Mesenchymal stem cell (in vitro differentiated cells and primary cell): Measurements from ENCODE around the gene PIAS3.
A peak's percentile ranks its signal among the peaks of the same experiment; 100 is the strongest.

Source experiments
- DNase-seq: peaks from one replicate; pipeline ENCODE4 v3.0.0-alpha.2; 2013
- H2AFZ ChIP-seq: one replicate; pipeline ENCODE4 v1.6.1; 2013; ENCODE audit warnings: low read depth, mild to moderate bottlenecking, control low read depth, inconsistent platforms, low read length, moderate library complexity
- H2AK5ac ChIP-seq: 2 replicates; pipeline ENCODE4 v1.6.1; 2013; ENCODE audit warnings: low read length, moderate library complexity, mild to moderate bottlenecking, inconsistent platforms; ENCODE audit not compliant: severe bottlenecking
- H2BK120ac ChIP-seq: one replicate; pipeline ENCODE4 v1.6.1; 2013; ENCODE audit warnings: low read depth, mild to moderate bottlenecking, inconsistent platforms, low read length, moderate library complexity
- H2BK12ac ChIP-seq, 2 experiments: one replicate each; pipeline ENCODE4 v1.6.1; 2013; ENCODE audit warnings: inconsistent platforms in 2 of 2, low read length in 2 of 2, mild to moderate bottlenecking in 2 of 2, moderate library complexity in 2 of 2, control low read depth in 1 of 2
- H2BK15ac ChIP-seq: one replicate; pipeline ENCODE4 v1.6.1; 2013; ENCODE audit warnings: mild to moderate bottlenecking, low read depth, inconsistent platforms; ENCODE audit not compliant: poor library complexity, severe bottlenecking
- H2BK5ac ChIP-seq: 2 replicates; pipeline ENCODE4 v1.6.1; 2013; ENCODE audit warnings: low read depth, mild to moderate bottlenecking, low read length, control low read depth, inconsistent platforms; ENCODE audit not compliant: poor library complexity, severe bottlenecking
- H3K14ac ChIP-seq, 2 experiments: one replicate each; pipeline ENCODE4 v1.6.1; 2013; ENCODE audit warnings: inconsistent platforms in 2 of 2, low read length in 2 of 2, control low read depth in 1 of 2, mild to moderate bottlenecking in 1 of 2, moderate library complexity in 1 of 2
- H3K18ac ChIP-seq, 2 experiments: one replicate each; pipeline ENCODE4 v1.6.1; 2013; ENCODE audit warnings: inconsistent platforms in 2 of 2, low read length in 2 of 2, control low read depth in 1 of 2, low read depth in 1 of 2, mild to moderate bottlenecking in 1 of 2
- H3K23ac ChIP-seq, 2 experiments: one replicate each; pipeline ENCODE4 v1.6.1; 2013; ENCODE audit warnings: inconsistent platforms in 2 of 2, low read length in 2 of 2, mild to moderate bottlenecking in 2 of 2, moderate library complexity in 2 of 2, control low read depth in 1 of 2
- H3K27ac ChIP-seq: 2 replicates; pipeline ENCODE4 v1.5.1; 2013; ENCODE audit warnings: mild to moderate bottlenecking, moderate library complexity, low read length, control low read depth, inconsistent platforms; ENCODE audit not compliant: poor library complexity, severe bottlenecking
- H3K27me3 ChIP-seq, 2 experiments: 2 replicates each; pipeline versions ENCODE4 v1.6.1 to v1.7.0; 2013; ENCODE audit warnings: low read length in 2 of 2, mild to moderate bottlenecking in 2 of 2, moderate library complexity in 2 of 2, control low read depth in 1 of 2, inconsistent platforms in 1 of 2; ENCODE audit not compliant: control insufficient read depth in 1 of 2, insufficient read depth in 1 of 2
- H3K36me3 ChIP-seq, 2 experiments: 2 replicates each; pipeline versions ENCODE4 v1.6.1 to v1.7.0; 2013; ENCODE audit warnings: low read length in 2 of 2, control low read depth in 1 of 2, inconsistent platforms in 1 of 2, low read depth in 1 of 2, mild to moderate bottlenecking in 1 of 2; ENCODE audit not compliant: insufficient read depth in 2 of 2, control insufficient read depth in 1 of 2
- H3K4ac ChIP-seq, 2 experiments: one replicate each; pipeline ENCODE4 v1.6.1; 2013; ENCODE audit warnings: inconsistent platforms in 2 of 2, low read length in 2 of 2, mild to moderate bottlenecking in 2 of 2, moderate library complexity in 2 of 2, control low read depth in 1 of 2, low read depth in 1 of 2
- H3K4me1 ChIP-seq: 2 replicates; pipeline ENCODE4 v1.6.1; 2013; ENCODE audit warnings: low read depth, low read length, control low read depth; ENCODE audit not compliant: control insufficient read depth, insufficient read depth
- H3K4me2 ChIP-seq: 2 replicates; pipeline ENCODE4 v1.6.1; 2013; ENCODE audit warnings: low read length, mild to moderate bottlenecking, inconsistent platforms; ENCODE audit not compliant: poor library complexity, severe bottlenecking
- H3K4me3 ChIP-seq, 2 experiments: 2 replicates each; pipeline versions ENCODE4 v1.5.1 to v1.7.0; 2013; ENCODE audit warnings: low read length in 2 of 2, mild to moderate bottlenecking in 2 of 2, control low read depth in 1 of 2, low read depth in 1 of 2; ENCODE audit not compliant: insufficient read depth in 1 of 2
- H3K79me1 ChIP-seq: replicated peaks from 2 replicates; pipeline ENCODE4 v1.6.1; 2013; ENCODE audit warnings: mild to moderate bottlenecking, control low read depth, low read length, inconsistent platforms; ENCODE audit not compliant: poor library complexity, severe bottlenecking
- H3K9ac ChIP-seq: 2 replicates; pipeline ENCODE4 v1.7.0; 2013; ENCODE audit warnings: mild to moderate bottlenecking, low read length, moderate library complexity
- H3K9me3 ChIP-seq: 2 replicates; pipeline ENCODE4 v1.7.0; 2013; ENCODE audit warnings: mild to moderate bottlenecking, low read length; ENCODE audit not compliant: control insufficient read depth
- H4K8ac ChIP-seq: one replicate; pipeline ENCODE4 v1.6.1; 2013; ENCODE audit warnings: inconsistent platforms, mild to moderate bottlenecking, low read length, moderate library complexity
- H4K91ac ChIP-seq: one replicate; pipeline ENCODE4 v1.6.1; 2013; ENCODE audit warnings: mild to moderate bottlenecking, low read length, inconsistent platforms
- WGBS: methylation state at CpG from one replicate; pipeline ENCODE4 v1.1.7; 2013; ENCODE audit warnings: mixed read lengths; 5-methylcytosine and 5-hydroxymethylcytosine counted together

PIAS3 gene

GRCh38 chr1:145846201-145846612 lies 12.7 kb downstream of the PIAS3 start:
- H3K23ac ChIP-seq = no peak overlapping the region
- peaks cover 20% of the 10 kb centered on the region for H3K4me1 ChIP-seq
- no peaks in the 10 kb centered on the region for H3K9me3 ChIP-seq
- peak overlapping the region in 1 of 2 experiments; percentile 81 for H3K4me3 ChIP-seq
- 80% methylated on average over 3 of the region's 3 CpGs for WGBS
- H3K79me1 ChIP-seq = peaks cover 2% of the 10 kb centered on the region
- peak overlapping the region; percentile 54 for H3K27ac ChIP-seq
- H4K8ac ChIP-seq = peak overlapping the region; percentile 99
- H3K27me3 ChIP-seq = no peaks in the 10 kb centered on the region
- no peak overlapping the region for H2BK5ac ChIP-seq
- peak overlapping the region; percentile 92 for H3K4me2 ChIP-seq
- peaks cover 41 to 68% of the 10 kb centered on the region in 2 experiments for H3K36me3 ChIP-seq
- H3K14ac ChIP-seq = no peak overlapping the region
- H3K9ac ChIP-seq = peak overlapping the region; percentile 87
- H4K91ac ChIP-seq = no peak overlapping the region
- H2BK120ac ChIP-seq = no peak overlapping the region
- H3K18ac ChIP-seq = peak overlapping the region; percentile 95 to 97
- DNase-seq = peak; percentile 40
- no peak overlapping the region for H2BK15ac ChIP-seq
- peak overlapping the region; percentile 49 for H2AK5ac ChIP-seq
- H2AFZ ChIP-seq = no peak overlapping the region
- H2BK12ac ChIP-seq = no peak overlapping the region
- peak overlapping the region in 1 of 2 experiments; percentile 98 for H3K4ac ChIP-seq

DNA sequence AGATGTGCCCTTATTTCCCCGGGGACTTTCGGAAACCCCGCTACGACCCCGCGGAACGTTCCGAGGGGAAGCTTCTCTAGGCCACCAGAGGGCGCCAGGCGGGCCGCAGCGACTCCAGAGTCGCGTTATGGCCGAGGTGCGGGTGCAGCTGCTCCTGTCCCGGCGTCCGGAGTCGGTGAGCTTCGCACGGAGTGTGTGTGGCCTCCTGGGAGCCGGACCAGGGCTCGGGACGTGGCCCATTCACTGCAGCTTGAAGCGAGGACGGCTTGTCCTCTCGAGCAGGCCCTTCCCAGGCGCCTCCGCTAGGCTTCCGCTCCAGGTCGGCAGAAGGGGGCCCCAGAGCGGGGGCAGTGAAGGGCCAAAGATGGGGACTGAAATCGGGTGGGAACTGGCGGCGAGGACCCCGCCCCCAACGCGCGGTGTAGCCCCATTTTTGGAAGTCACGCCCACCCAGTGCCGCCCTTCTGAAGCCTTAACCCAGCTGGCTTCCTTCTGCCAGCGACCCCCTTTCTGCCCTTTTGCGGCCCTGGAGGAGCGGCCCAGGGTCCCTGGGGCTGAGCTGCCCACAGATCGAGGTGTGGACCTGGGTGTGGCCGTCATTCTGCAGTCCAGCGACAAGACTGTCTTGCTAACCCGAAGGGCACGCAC lies 13.2 kb downstream of the PIAS3 start, which contains the start of gene NUDT17:
TSS of gene NUDT17 (plus strand) at position 117 of the 648 bp plus-strand sequence. CDS start at position 128, 11 bp downstream.
- H3K79me1 ChIP-seq = peaks cover 2% of the 10 kb centered on the region
- peak; percentile 80 for DNase-seq
- peak within 1 kb of the TSS; percentile 78 for H2AFZ ChIP-seq
- peak within 1 kb of the TSS; percentile 86 for H2BK15ac ChIP-seq
- H3K23ac ChIP-seq = peak within 1 kb of the TSS in 1 of 2 experiments; percentile 94
- peak within 1 kb of the TSS; percentile 96 for H4K91ac ChIP-seq
- peak within 1 kb of the TSS; percentile 49 for H2AK5ac ChIP-seq
- H3K4me2 ChIP-seq = peak within 1 kb of the TSS; percentile 92
- H3K4me1 ChIP-seq = peaks cover 20% of the 10 kb centered on the region
- peaks cover 39 to 68% of the 10 kb centered on the region in 2 experiments for H3K36me3 ChIP-seq
- H3K9me3 ChIP-seq = no peaks in the 10 kb centered on the region
- peak within 1 kb of the TSS; percentile 87 for H3K9ac ChIP-seq
- peak within 1 kb of the TSS; percentile 54 for H3K27ac ChIP-seq
- 6% methylated on average over 40 of the region's 50 CpGs for WGBS
- peak within 1 kb of the TSS; percentile 95 to 97 for H3K18ac ChIP-seq
- H4K8ac ChIP-seq = peak within 1 kb of the TSS; percentile 99
- peak within 1 kb of the TSS; percentile 94 to 98 for H3K4ac ChIP-seq
- peak within 1 kb of the TSS in 1 of 2 experiments; percentile 22 for H3K14ac ChIP-seq
- H2BK120ac ChIP-seq = peak within 1 kb of the TSS; percentile 64
- peak within 1 kb of the TSS; percentile 64 to 81 for H3K4me3 ChIP-seq
- H2BK12ac ChIP-seq = peak within 1 kb of the TSS in 1 of 2 experiments; percentile 28
- peak within 1 kb of the TSS; percentile 50 for H2BK5ac ChIP-seq
- no peaks in the 10 kb centered on the region for H3K27me3 ChIP-seq

- H3K18ac ChIP-seq = no peak overlapping the region
- H3K27me3 ChIP-seq = no peaks in the 10 kb centered on the region
- no peak overlapping the region for H2BK12ac ChIP-seq
- no peak overlapping the region for H3K23ac ChIP-seq
- H3K36me3 ChIP-seq = peaks cover 34 to 68% of the 10 kb centered on the region in 2 experiments
- H3K4me3 ChIP-seq = peak overlapping the region in 1 of 2 experiments; percentile 81
- H3K4me1 ChIP-seq = peaks cover 16% of the 10 kb centered on the region
- WGBS = 50% methylated on average over 4 of the region's 4 CpGs
- H2BK120ac ChIP-seq = no peak overlapping the region
- DNase-seq = no peak
- no peak overlapping the region for H3K27ac ChIP-seq
- H2AK5ac ChIP-seq = no peak overlapping the region
- no peaks in the 10 kb centered on the region for H3K9me3 ChIP-seq
- H3K4ac ChIP-seq = no peak overlapping the region
- no peak overlapping the region for H2AFZ ChIP-seq
- H2BK5ac ChIP-seq = no peak overlapping the region
- H3K14ac ChIP-seq = no peak overlapping the region
- peak overlapping the region; percentile 92 for H3K4me2 ChIP-seq
- H3K9ac ChIP-seq = peak overlapping the region; percentile 87
- no peak overlapping the region for H4K8ac ChIP-seq
- H4K91ac ChIP-seq = no peak overlapping the region
- H2BK15ac ChIP-seq = no peak overlapping the region
- peaks cover 2% of the 10 kb centered on the region for H3K79me1 ChIP-seq
Observed at GRCh38 chr1:145845144-145845513, 13.8 kb downstream of the PIAS3 start.

- no peak for DNase-seq
- H3K36me3 ChIP-seq = peaks cover 36 to 68% of the 10 kb centered on the region in 2 experiments
- no peak overlapping the region for H3K9ac ChIP-seq
- H3K27me3 ChIP-seq = no peaks in the 10 kb centered on the region
- H3K4ac ChIP-seq = no peak overlapping the region
- no peak overlapping the region for H2BK120ac ChIP-seq
- no peak overlapping the region for H4K91ac ChIP-seq
- H3K79me1 ChIP-seq = peaks cover 2% of the 10 kb centered on the region
- H2BK15ac ChIP-seq = no peak overlapping the region
- H2BK12ac ChIP-seq = no peak overlapping the region
- no peak overlapping the region for H2AK5ac ChIP-seq
- H3K23ac ChIP-seq = no peak overlapping the region
- H3K27ac ChIP-seq = no peak overlapping the region
- no peak overlapping the region for H3K4me2 ChIP-seq
- no peak overlapping the region for H3K4me3 ChIP-seq
- no peak overlapping the region for H4K8ac ChIP-seq
- H3K4me1 ChIP-seq = peaks cover 9% of the 10 kb centered on the region
- H2AFZ ChIP-seq = no peak overlapping the region
- 100% methylated on average over 1 of the region's 3 CpGs for WGBS
- no peak overlapping the region for H3K14ac ChIP-seq
- no peak overlapping the region for H2BK5ac ChIP-seq
- H3K9me3 ChIP-seq = no peaks in the 10 kb centered on the region
- H3K18ac ChIP-seq = no peak overlapping the region
Observed at GRCh38 chr1:145843031-145843430, 15.8 kb downstream of the PIAS3 start.
